Hepatocyte (in vitro differentiated cells): ENCODE data around the gene SEH1L.

Experiments
- CTCF ChIP-seq: fragments of 200-600 bp; sonication (generic); IDR thresholded peaks from 2 replicates; pipeline ENCODE4 v1.5.1; 2016; ENCODE audit warnings: antibody characterized with exemption, mild to moderate bottlenecking; ENCODE audit not compliant: poor library complexity
- EZH2 ChIP-seq: fragments of 200-600 bp; sonication (generic); IDR thresholded peaks from 2 replicates; pipeline ENCODE4 v1.6.1; 2016; ENCODE audit warnings: antibody characterized with exemption, mild to moderate bottlenecking, borderline replicate concordance
- EZH2phosphoT487 ChIP-seq: fragments of 200-600 bp; sonication (generic); IDR thresholded peaks from one replicate; pipeline ENCODE4 v1.6.1; 2018; ENCODE audit warnings: antibody characterized with exemption, mild to moderate bottlenecking, low read depth, moderate library complexity; ENCODE audit not compliant: unreplicated experiment, severe bottlenecking

- TF ChIP-seq CTCF (no peak), EZH2 (no peak), EZH2phosphoT487 (no peak)
Observed at GRCh38 chr18:12968619-12969018, 20.8 kb downstream of the SEH1L start.
